ENCODE data around the gene CREBBP.

Gene CREBBP

GRCh38 chr16:3854750-3855541 lies 25.6 kb downstream of the CREBBP start:
- no peak for DNase-seq

- no peak for DNase-seq
Observed at GRCh38 chr16:3850544-3850899, 30.0 kb downstream of the CREBBP start.

- no peak for DNase-seq
Observed at GRCh38 chr16:3849751-3850543, 30.6 kb downstream of the CREBBP start.

- DNase-seq: no peak
Observed at GRCh38 chr16:3846595-3847091, 33.9 kb downstream of the CREBBP start.

GRCh38 chr16:3846087-3846486 lies 34.4 kb downstream of the CREBBP start:
- DNase-seq: no peak

GRCh38 chr16:3842994-3843393 lies 37.5 kb downstream of the CREBBP start:
- no peak for DNase-seq

GRCh38 chr16:3841729-3842508 lies 38.6 kb downstream of the CREBBP start:
- DNase-seq: no peak

GRCh38 chr16:3839402-3840184 lies 40.9 kb downstream of the CREBBP start:
- DNase-seq: no peak

GRCh38 chr16:3838600-3839401 lies 41.7 kb downstream of the CREBBP start:
- no peak for DNase-seq

GRCh38 chr16:3837851-3838586 lies 42.5 kb downstream of the CREBBP start:
- no peak for DNase-seq

GRCh38 chr16:3836641-3837040 lies 43.9 kb downstream of the CREBBP start:
- DNase-seq: no peak

- no peak for DNase-seq
Observed at GRCh38 chr16:3835089-3835602, 45.4 kb downstream of the CREBBP start.

- no peak for DNase-seq
Observed at GRCh38 chr16:3832668-3833067, 47.8 kb downstream of the CREBBP start.

- no peak for DNase-seq
Observed at GRCh38 chr16:3830625-3831254, 49.8 kb downstream of the CREBBP start.

- DNase-seq: no peak
Observed at GRCh38 chr16:3829631-3830536, 50.6 kb downstream of the CREBBP start.

- DNase-seq: no peak
Observed at GRCh38 chr16:3825940-3826339, 54.6 kb downstream of the CREBBP start.

GRCh38 chr16:3825103-3825502 lies 55.4 kb downstream of the CREBBP start:
- no peak for DNase-seq

GRCh38 chr16:3824121-3824795 lies 56.3 kb downstream of the CREBBP start:
- no peak for DNase-seq
